ENCODE data around the gene COA6.
"Not testable (repeated sequence)": the region's sequence is repeated elsewhere in the genome, so short reads cannot be mapped to it uniquely, and the experiment has no call there.

The COA6 gene

DNA sequence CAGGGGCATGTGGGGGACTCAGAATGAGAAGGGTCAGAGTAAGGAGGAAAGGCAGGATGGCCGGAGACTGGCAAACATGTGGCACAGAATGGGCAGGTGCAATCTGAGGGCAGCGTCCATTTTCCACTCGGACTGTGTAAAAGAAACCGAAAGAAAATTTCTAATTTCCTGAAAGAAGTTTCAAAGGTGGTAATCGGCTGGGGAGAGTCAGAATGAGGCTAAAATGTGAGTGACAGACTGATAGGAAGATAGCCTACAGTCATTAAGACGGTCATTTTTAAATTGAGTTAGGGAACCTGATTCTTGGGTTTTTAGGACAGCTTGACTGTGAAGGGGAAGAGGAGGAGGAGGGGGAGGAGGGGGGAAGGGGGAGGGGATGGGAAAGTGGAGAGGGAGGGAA, 23.6 kb downstream of the COA6 start:
- no peaks in the 10 kb centered on the region for H3K4me1 ChIP-seq (ENCODE audit: control insufficient read depth, insufficient read depth, low read length)
- H3K4me3 ChIP-seq (ENCODE audit: low read depth, low read length) = no peak overlapping the region
- no peak overlapping the region for H3K27ac ChIP-seq (ENCODE audit: low read depth, low read length)
- H3K36me3 ChIP-seq (ENCODE audit: control insufficient read depth, insufficient read depth, low read length) = peaks cover 30% of the 10 kb centered on the region
- H3K9me3 ChIP-seq (ENCODE audit: control insufficient read depth, insufficient read depth, low read length) = no peaks in the 10 kb centered on the region
- H3K9ac ChIP-seq (ENCODE audit: low read depth, low read length) = no peak overlapping the region
- no peaks in the 10 kb centered on the region for H3K27me3 ChIP-seq (ENCODE audit: control insufficient read depth, insufficient read depth, low read length)

DNA sequence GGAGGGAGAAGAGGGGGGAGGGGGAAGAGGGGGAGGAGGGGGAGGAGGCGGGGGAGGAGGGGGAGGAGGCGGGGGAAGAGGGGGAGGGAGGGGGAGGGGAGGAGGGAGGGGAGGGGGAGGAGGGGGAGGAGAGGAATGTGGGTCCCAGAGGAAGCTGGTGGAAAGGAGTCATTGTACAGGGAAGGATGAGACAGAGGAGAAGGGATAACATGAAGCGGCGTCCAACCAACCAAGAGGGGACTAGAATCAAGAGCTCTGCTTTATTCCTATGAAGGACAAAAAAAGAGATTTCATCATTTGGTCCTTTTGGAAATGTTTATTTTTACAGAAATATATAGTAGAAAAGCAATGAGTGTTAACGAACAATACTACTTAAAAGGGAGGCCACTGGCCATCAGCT, 24.5 kb downstream of the COA6 start:
- Histone ChIP-seq H3K4me1 (ENCODE audit: control insufficient read depth, insufficient read depth, low read length) (no peaks in the 10 kb centered on the region), H3K4me3 (ENCODE audit: low read depth, low read length) (no peak overlapping the region), H3K27ac (ENCODE audit: low read depth, low read length) (no peak overlapping the region), H3K9ac (ENCODE audit: low read depth, low read length) (no peak overlapping the region), H3K27me3 (ENCODE audit: control insufficient read depth, insufficient read depth, low read length) (no peaks in the 10 kb centered on the region), H3K36me3 (ENCODE audit: control insufficient read depth, insufficient read depth, low read length) (peaks cover 25% of the 10 kb centered on the region), H3K9me3 (ENCODE audit: control insufficient read depth, insufficient read depth, low read length) (no peaks in the 10 kb centered on the region)

DNA sequence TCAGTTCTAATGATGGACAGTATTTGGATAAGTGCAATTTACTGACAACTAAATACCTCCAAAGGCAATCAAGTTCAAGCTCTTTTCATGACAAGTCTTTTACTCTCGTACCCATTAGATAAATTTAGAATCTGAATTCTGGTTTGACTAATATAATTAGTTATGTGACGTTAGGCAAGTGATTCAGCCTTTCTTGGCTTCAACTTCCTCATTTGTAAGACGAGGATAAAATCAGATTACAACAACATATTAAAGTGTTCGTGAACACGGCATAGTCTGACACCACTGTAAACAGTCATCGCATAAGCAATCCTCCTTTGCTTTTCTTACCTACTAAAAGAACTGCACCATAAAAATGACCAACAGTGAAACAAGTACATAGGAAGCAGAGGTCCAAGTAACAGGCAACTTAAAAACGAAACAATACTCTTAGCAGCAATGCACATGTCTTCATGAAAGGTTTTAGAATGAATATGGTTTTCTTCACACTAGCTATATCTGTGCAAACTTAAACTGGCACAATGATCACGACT, 25.7 kb downstream of the COA6 start:
- no peak overlapping the region for H3K27ac ChIP-seq (ENCODE audit: low read depth, low read length)
- H3K27me3 ChIP-seq (ENCODE audit: control insufficient read depth, insufficient read depth, low read length) = no peaks in the 10 kb centered on the region
- no peaks in the 10 kb centered on the region for H3K4me1 ChIP-seq (ENCODE audit: control insufficient read depth, insufficient read depth, low read length)
- H3K9me3 ChIP-seq (ENCODE audit: control insufficient read depth, insufficient read depth, low read length) = no peaks in the 10 kb centered on the region
- peaks cover 14% of the 10 kb centered on the region for H3K36me3 ChIP-seq (ENCODE audit: control insufficient read depth, insufficient read depth, low read length)
- no peak overlapping the region for H3K9ac ChIP-seq (ENCODE audit: low read depth, low read length)
- H3K4me3 ChIP-seq (ENCODE audit: low read depth, low read length) = no peak overlapping the region

DNA sequence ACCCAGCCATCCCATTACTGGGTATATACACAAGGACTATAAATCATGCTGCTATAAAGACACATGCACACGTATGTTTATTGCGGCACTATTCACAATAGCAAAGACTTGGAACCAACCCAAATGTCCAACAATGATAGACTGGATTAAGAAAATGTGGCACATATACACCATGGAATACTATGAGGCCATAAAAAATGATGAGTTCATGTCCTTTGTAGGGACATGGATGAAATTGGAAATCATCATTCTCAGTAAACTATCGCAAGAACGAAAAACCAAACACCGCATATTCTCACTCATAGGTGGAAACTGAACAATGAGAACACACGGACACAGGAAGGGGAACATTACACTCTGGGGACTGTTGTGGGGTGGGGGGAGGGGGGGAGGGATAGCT, 26.3 kb downstream of the COA6 start:
- H3K36me3 ChIP-seq (ENCODE audit: control insufficient read depth, insufficient read depth, low read length) = peaks cover 17% of the 10 kb centered on the region; the same call in 1 of the 2 replicates
- not testable (repeated sequence) for H3K9me3 ChIP-seq (ENCODE audit: control insufficient read depth, insufficient read depth, low read length); H3K9ac ChIP-seq (ENCODE audit: low read depth, low read length); H3K4me3 ChIP-seq (ENCODE audit: low read depth, low read length); H3K27ac ChIP-seq (ENCODE audit: low read depth, low read length); H3K4me1 ChIP-seq (ENCODE audit: control insufficient read depth, insufficient read depth, low read length); H3K27me3 ChIP-seq (ENCODE audit: control insufficient read depth, insufficient read depth, low read length)

DNA sequence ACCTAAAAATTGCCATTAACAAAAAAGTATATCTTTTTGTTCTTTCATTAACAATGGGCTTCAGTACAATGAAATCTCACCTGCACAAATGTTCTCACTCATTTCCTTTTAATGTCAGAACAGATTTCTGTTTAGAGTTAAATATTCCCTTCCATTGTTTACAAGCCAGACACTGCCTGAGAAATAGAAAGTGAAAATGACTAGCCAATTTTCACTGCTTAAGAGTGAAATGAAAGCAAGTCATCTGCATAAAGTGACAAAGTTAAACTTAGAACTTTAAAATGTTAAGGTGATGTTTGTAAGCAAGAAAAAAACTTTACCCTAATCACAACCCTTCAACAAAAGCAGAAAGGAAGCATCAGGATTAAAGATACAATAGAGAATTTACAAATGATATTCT, 27.5 kb downstream of the COA6 start:
- H3K9me3 ChIP-seq (ENCODE audit: control insufficient read depth, insufficient read depth, low read length) = no peaks in the 10 kb centered on the region
- H3K9ac ChIP-seq (ENCODE audit: low read depth, low read length) = no peak overlapping the region
- no peak overlapping the region for H3K4me3 ChIP-seq (ENCODE audit: low read depth, low read length)
- H3K27me3 ChIP-seq (ENCODE audit: control insufficient read depth, insufficient read depth, low read length) = no peaks in the 10 kb centered on the region
- no peak overlapping the region for H3K27ac ChIP-seq (ENCODE audit: low read depth, low read length)
- H3K4me1 ChIP-seq (ENCODE audit: control insufficient read depth, insufficient read depth, low read length) = no peaks in the 10 kb centered on the region
- H3K36me3 ChIP-seq (ENCODE audit: control insufficient read depth, insufficient read depth, low read length) = peaks cover 20% of the 10 kb centered on the region

DNA sequence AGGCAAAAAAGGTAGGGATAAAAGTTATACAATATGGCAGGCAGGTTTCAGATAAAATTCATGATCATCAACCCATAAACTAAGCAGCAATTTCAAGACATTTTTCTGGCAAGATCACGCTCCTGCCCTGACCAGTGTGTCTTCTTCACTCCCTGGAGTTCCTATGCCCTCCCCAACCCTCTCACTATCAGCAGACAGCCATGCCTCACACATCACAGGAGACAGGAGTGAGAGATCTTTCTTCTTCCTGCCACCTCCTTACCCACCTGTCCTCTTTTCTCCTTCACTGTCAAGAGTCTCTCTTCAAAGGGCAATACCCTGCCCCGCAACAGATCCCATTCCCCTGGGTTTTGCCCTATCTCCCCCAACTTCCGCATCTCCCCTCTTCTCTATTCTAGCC, 28.4 kb downstream of the COA6 start:
- no peaks in the 10 kb centered on the region for H3K4me1 ChIP-seq (ENCODE audit: control insufficient read depth, insufficient read depth, low read length)
- no peak overlapping the region for H3K4me3 ChIP-seq (ENCODE audit: low read depth, low read length)
- peaks cover 22% of the 10 kb centered on the region for H3K36me3 ChIP-seq (ENCODE audit: control insufficient read depth, insufficient read depth, low read length)
- no peak overlapping the region for H3K27ac ChIP-seq (ENCODE audit: low read depth, low read length)
- H3K9ac ChIP-seq (ENCODE audit: low read depth, low read length) = no peak overlapping the region
- H3K9me3 ChIP-seq (ENCODE audit: control insufficient read depth, insufficient read depth, low read length) = no peaks in the 10 kb centered on the region
- H3K27me3 ChIP-seq (ENCODE audit: control insufficient read depth, insufficient read depth, low read length) = no peaks in the 10 kb centered on the region

DNA sequence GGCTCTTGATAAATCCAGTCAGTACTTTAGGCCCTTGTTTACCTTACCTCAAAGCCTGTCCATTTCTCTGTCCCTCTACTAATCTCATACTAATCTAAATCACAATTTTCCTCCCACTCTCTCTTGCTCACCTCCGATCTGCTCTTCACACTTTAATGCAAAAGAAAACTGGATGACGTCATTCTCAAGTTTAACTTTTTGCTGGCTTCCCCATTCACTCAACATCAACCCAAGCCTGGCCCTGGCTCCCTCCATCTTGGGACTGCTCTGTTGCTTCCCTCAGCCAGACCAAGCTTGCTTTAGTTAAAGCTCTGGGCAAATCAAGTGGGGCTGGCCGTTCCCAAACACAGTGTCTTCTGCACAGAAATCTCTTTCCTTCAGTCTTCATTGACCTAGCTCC, 29.7 kb downstream of the COA6 start:
- peaks cover 22% of the 10 kb centered on the region for H3K36me3 ChIP-seq (ENCODE audit: control insufficient read depth, insufficient read depth, low read length)
- H3K4me3 ChIP-seq (ENCODE audit: low read depth, low read length) = no peak overlapping the region
- H3K9me3 ChIP-seq (ENCODE audit: control insufficient read depth, insufficient read depth, low read length) = no peaks in the 10 kb centered on the region
- no peak overlapping the region for H3K27ac ChIP-seq (ENCODE audit: low read depth, low read length)
- H3K9ac ChIP-seq (ENCODE audit: low read depth, low read length) = no peak overlapping the region
- no peaks in the 10 kb centered on the region for H3K4me1 ChIP-seq (ENCODE audit: control insufficient read depth, insufficient read depth, low read length)
- no peaks in the 10 kb centered on the region for H3K27me3 ChIP-seq (ENCODE audit: control insufficient read depth, insufficient read depth, low read length)

DNA sequence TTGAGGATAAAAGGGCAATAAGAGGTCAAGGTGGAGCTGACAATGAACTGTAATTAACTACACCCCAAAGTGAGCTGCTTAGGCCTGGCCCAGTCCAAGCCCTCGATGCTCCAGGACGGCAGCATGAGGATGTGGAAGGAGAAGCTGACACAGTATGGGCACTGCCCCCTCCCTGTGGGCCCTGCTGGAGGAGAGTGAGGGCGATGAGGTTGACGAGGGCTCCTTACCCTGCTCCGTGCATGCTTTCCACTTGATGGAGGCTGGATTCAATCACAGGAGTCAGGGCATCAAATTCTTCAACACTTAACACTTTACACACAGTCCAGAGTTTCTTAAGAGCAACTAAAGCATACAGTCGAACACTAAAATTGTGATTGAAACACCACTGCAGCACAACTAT, 32.4 kb downstream of the COA6 start:
- Histone ChIP-seq H3K27me3 (ENCODE audit: control insufficient read depth, insufficient read depth, low read length) (no peaks in the 10 kb centered on the region), H3K9ac (ENCODE audit: low read depth, low read length) (no peak overlapping the region), H3K27ac (ENCODE audit: low read depth, low read length) (no peak overlapping the region), H3K4me1 (ENCODE audit: control insufficient read depth, insufficient read depth, low read length) (no peaks in the 10 kb centered on the region), H3K36me3 (ENCODE audit: control insufficient read depth, insufficient read depth, low read length) (peaks cover 31% of the 10 kb centered on the region), H3K4me3 (ENCODE audit: low read depth, low read length) (no peak overlapping the region), H3K9me3 (ENCODE audit: control insufficient read depth, insufficient read depth, low read length) (no peaks in the 10 kb centered on the region)

DNA sequence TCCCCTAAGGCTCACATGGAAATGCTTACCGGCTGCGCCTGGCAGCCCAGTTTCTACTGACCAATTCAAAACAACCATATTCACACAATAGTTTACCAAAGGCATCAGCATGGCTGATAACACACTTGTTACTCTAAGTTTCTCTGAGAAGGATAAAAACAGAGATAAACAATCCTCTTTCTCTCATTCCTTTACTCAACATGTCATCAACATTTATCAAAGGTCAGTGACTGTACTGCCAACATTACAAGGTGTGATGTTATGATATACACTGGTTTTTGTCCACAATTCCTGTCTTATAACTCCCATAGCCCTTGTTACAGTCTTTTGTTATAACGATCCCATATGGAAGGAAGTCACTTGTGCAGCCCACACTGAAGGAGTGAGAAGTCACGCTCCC, 33.6 kb downstream of the COA6 start:
- no peak overlapping the region for H3K27ac ChIP-seq (ENCODE audit: low read depth, low read length)
- H3K27me3 ChIP-seq (ENCODE audit: control insufficient read depth, insufficient read depth, low read length) = no peaks in the 10 kb centered on the region
- H3K4me3 ChIP-seq (ENCODE audit: low read depth, low read length) = no peak overlapping the region
- no peaks in the 10 kb centered on the region for H3K4me1 ChIP-seq (ENCODE audit: control insufficient read depth, insufficient read depth, low read length)
- H3K9ac ChIP-seq (ENCODE audit: low read depth, low read length) = no peak overlapping the region
- no peaks in the 10 kb centered on the region for H3K9me3 ChIP-seq (ENCODE audit: control insufficient read depth, insufficient read depth, low read length)
- peaks cover 38% of the 10 kb centered on the region for H3K36me3 ChIP-seq (ENCODE audit: control insufficient read depth, insufficient read depth, low read length)

DNA sequence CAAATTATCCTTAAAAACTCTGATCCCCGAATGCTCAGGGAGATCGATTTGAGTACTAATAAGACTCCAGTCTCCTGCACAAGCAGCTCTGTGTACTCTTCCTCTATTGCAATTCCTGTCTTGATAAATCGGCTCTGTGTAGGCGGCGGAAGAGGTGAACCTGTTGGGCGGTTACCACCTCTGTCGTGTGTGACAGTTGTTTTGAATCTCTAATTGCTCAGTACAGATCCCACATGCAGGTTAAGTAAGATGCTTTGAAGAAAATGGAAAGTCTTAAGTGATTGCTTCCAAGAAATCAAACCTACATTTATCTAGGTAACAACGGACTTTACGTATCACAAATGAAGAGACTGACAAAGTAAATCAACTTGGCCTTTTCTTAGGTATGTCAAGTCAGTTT, 35.5 kb downstream of the COA6 start:
- Histone ChIP-seq H3K9me3 (ENCODE audit: control insufficient read depth, insufficient read depth, low read length) (no peaks in the 10 kb centered on the region), H3K27ac (ENCODE audit: low read depth, low read length) (no peak overlapping the region), H3K36me3 (ENCODE audit: control insufficient read depth, insufficient read depth, low read length) (peaks cover 53% of the 10 kb centered on the region), H3K4me1 (ENCODE audit: control insufficient read depth, insufficient read depth, low read length) (no peaks in the 10 kb centered on the region), H3K9ac (ENCODE audit: low read depth, low read length) (no peak overlapping the region), H3K27me3 (ENCODE audit: control insufficient read depth, insufficient read depth, low read length) (no peaks in the 10 kb centered on the region), H3K4me3 (ENCODE audit: low read depth, low read length) (no peak overlapping the region)

DNA sequence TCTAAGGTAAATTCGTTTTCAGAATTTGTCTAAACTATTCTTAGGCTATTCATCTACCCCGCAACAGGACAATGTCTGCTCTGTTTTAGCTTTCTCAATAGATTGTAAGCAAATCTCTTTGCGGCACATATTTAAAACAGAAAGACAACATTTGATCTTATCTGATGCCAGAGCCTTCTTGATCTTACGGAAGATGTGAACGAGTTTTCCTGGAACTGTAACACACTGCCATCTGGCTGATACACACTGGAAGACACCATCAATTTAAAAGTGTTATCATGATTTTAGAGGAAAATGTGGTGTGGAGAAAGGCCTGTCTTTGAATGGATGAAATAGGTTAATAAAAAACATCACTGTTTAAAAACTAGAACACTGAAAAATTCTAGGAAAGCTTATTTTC, 36.1 kb downstream of the COA6 start:
- Histone ChIP-seq H3K9me3 (ENCODE audit: control insufficient read depth, insufficient read depth, low read length) (no peaks in the 10 kb centered on the region), H3K36me3 (ENCODE audit: control insufficient read depth, insufficient read depth, low read length) (peaks cover 53% of the 10 kb centered on the region), H3K4me3 (ENCODE audit: low read depth, low read length) (no peak overlapping the region), H3K4me1 (ENCODE audit: control insufficient read depth, insufficient read depth, low read length) (no peaks in the 10 kb centered on the region), H3K27me3 (ENCODE audit: control insufficient read depth, insufficient read depth, low read length) (no peaks in the 10 kb centered on the region), H3K27ac (ENCODE audit: low read depth, low read length) (no peak overlapping the region), H3K9ac (ENCODE audit: low read depth, low read length) (no peak overlapping the region)

DNA sequence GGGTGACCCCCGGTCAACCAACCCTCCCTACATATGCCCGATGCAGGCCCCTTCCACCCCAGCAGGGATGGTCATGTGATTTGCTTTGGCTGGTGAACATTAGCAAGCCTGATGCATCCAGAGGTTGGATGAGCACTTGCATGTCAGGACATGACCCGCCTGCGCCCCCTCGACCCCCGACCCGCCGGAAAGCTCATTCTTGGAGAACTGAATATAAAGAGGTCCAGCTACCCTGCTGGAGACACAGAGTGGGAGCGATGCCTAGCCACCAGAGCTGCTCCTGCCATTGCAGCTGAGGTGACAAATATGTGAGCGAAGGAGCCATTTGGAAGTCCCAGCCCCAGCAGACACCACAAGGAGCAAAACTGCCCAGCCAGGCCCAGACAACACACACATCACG, 39.6 kb downstream of the COA6 start:
- Histone ChIP-seq H3K9ac (ENCODE audit: low read depth, low read length) (no peak overlapping the region), H3K4me3 (ENCODE audit: low read depth, low read length) (no peak overlapping the region), H3K27me3 (ENCODE audit: control insufficient read depth, insufficient read depth, low read length) (no peaks in the 10 kb centered on the region), H3K27ac (ENCODE audit: low read depth, low read length) (no peak overlapping the region), H3K36me3 (ENCODE audit: control insufficient read depth, insufficient read depth, low read length) (peaks cover 67% of the 10 kb centered on the region), H3K9me3 (ENCODE audit: control insufficient read depth, insufficient read depth, low read length) (no peaks in the 10 kb centered on the region), H3K4me1 (ENCODE audit: control insufficient read depth, insufficient read depth, low read length) (no peaks in the 10 kb centered on the region)
